Stimulated activated CD4-positive, alpha-beta T cell treated with anti-CD3 and anti-CD28 coated beads, Interleukin-2, amount 100 ng/mL, for 24 hours (primary cell): ENCODE data around the gene HK2.
"Not testable (repeated sequence)": the region's sequence is repeated elsewhere in the genome, so short reads cannot be mapped to it uniquely, and the experiment has no call there.

Experiments used
- DNase-seq, 2 donors: peaks; one replicate each; pipeline ENCODE4 v3.0.0-alpha.2; 2020

Gene HK2

GRCh38 chr2:74880054-74880728 is 46.3 kb downstream of the HK2 start:
- no peak for DNase-seq

GRCh38 chr2:74881176-74881575 is 47.2 kb downstream of the HK2 start:
- no peak for DNase-seq

GRCh38 chr2:74881626-74882298 is 47.8 kb downstream of the HK2 start:
- DNase-seq, result no peak

GRCh38 chr2:74882299-74882687 is 48.4 kb downstream of the HK2 start:
- no peak for DNase-seq

- DNase-seq, result no peak
Measured at GRCh38 chr2:74883011-74883410, 49.1 kb downstream of the HK2 start.

- no peak for DNase-seq
Measured at GRCh38 chr2:74884118-74884762, 50.3 kb downstream of the HK2 start.

GRCh38 chr2:74884866-74885265 is 50.9 kb downstream of the HK2 start:
- no peak for DNase-seq

GRCh38 chr2:74886251-74886650 is 52.3 kb downstream of the HK2 start:
- no peak for DNase-seq

GRCh38 chr2:74886811-74887210 is 52.9 kb downstream of the HK2 start:
- no peak for DNase-seq

GRCh38 chr2:74887445-74887951 is 53.6 kb downstream of the HK2 start:
- DNase-seq, result no peak

- DNase-seq, result no peak
Measured at GRCh38 chr2:74887960-74888700, 54.2 kb downstream of the HK2 start.

- no peak for DNase-seq
Measured at GRCh38 chr2:74889159-74889558, 55.2 kb downstream of the HK2 start.

GRCh38 chr2:74890711-74891110 is 56.8 kb downstream of the HK2 start:
- no peak for DNase-seq

- no peak for DNase-seq
Measured at GRCh38 chr2:74891136-74891764, 57.3 kb downstream of the HK2 start.

- DNase-seq, result not testable (repeated sequence)
Measured at GRCh38 chr2:74891816-74892215, 57.9 kb downstream of the HK2 start.

GRCh38 chr2:74892609-74893008 is 58.7 kb downstream of the HK2 start:
- DNase-seq, result no peak

- no peak for DNase-seq
Measured at GRCh38 chr2:74893332-74893731, 59.4 kb downstream of the HK2 start.

GRCh38 chr2:74894272-74894981 is 60.5 kb downstream of the HK2 start:
- DNase-seq, result no peak

GRCh38 chr2:74895001-74895400 is 61.1 kb downstream of the HK2 start:
- no peak for DNase-seq

GRCh38 chr2:74896232-74896631 is 62.3 kb downstream of the HK2 start:
- no peak for DNase-seq

GRCh38 chr2:74900225-74900624 is 66.3 kb downstream of the HK2 start:
- not testable (repeated sequence) for DNase-seq

GRCh38 chr2:74902281-74902860 is 68.4 kb downstream of the HK2 start:
- DNase-seq, result no peak
